Left forelimb (tissue), 1 donor: Measurements from ENCODE around the gene INSC.
A peak's percentile ranks its signal among the peaks of the same experiment; 100 is the strongest.
"Not testable (repeated sequence)": the region's sequence is repeated elsewhere in the genome, so short reads cannot be mapped to it uniquely, and the experiment has no call there.

ENCODE experiments used
- DNase-seq: peaks from one replicate; pipeline ENCODE4 v3.0.0-alpha.2; 2018; ENCODE audit warnings: low spot score

The INSC gene

GRCh38 chr11:15114501-15115475 is at the start of gene INSC:
TSS of gene INSC (plus strand) at chr11:15114923. CDS start at chr11:15149175, 34,252 bp downstream.
- no peak for DNase-seq

- DNase-seq = not testable (repeated sequence)
Observed at GRCh38 chr11:15069751-15070150, 45.0 kb upstream of the INSC start.

GRCh38 chr11:15071556-15072255 is 43.0 kb upstream of the INSC start:
- no peak for DNase-seq

- DNase-seq = no peak
Observed at GRCh38 chr11:15072551-15073143, 42.1 kb upstream of the INSC start.

- DNase-seq = no peak
Observed at GRCh38 chr11:15073361-15074205, 41.1 kb upstream of the INSC start, which contains the start of gene CALCB. TSS of gene CALCB (plus strand) at chr11:15073593. CDS start at chr11:15074719, 1,126 bp downstream.

- DNase-seq = peak; percentile 85
Observed at GRCh38 chr11:15074206-15075161, 40.2 kb upstream of the INSC start.

GRCh38 chr11:15075162-15075526 is 39.6 kb upstream of the INSC start:
- no peak for DNase-seq

- no peak for DNase-seq
Observed at GRCh38 chr11:15091175-15091574, 23.5 kb upstream of the INSC start.

GRCh38 chr11:15091625-15092024 is 23.1 kb upstream of the INSC start:
- DNase-seq = no peak

GRCh38 chr11:15093432-15093831 is 21.3 kb upstream of the INSC start:
- DNase-seq = no peak

GRCh38 chr11:15095736-15096228 is 18.9 kb upstream of the INSC start:
- DNase-seq = no peak

GRCh38 chr11:15097411-15097810 is 17.3 kb upstream of the INSC start:
- no peak for DNase-seq

GRCh38 chr11:15099267-15099666 is 15.5 kb upstream of the INSC start:
- DNase-seq = no peak

- DNase-seq = peak; percentile 78
Observed at GRCh38 chr11:15101072-15101709, 13.5 kb upstream of the INSC start.

- DNase-seq = no peak
Observed at GRCh38 chr11:15104166-15104565, 10.6 kb upstream of the INSC start.

- no peak for DNase-seq
Observed at GRCh38 chr11:15106201-15106965, 8.3 kb upstream of the INSC start.

GRCh38 chr11:15107730-15108515 is 6.8 kb upstream of the INSC start:
- DNase-seq = no peak

GRCh38 chr11:15108592-15109130 is 6.1 kb upstream of the INSC start:
- DNase-seq = no peak
